Activated CD8-positive, alpha-beta T cell treated with anti-CD3 and anti-CD28 coated beads for 36 hours (primary cell): Measurements from ENCODE around the gene LYRM7. TPM values are rescaled to one million over a fixed set of nuclear protein-coding genes. Genes with fewer than 3 reads are reported as not detected.

ENCODE experiments used
- ATAC-seq: fragments of 200-7000 bp; cut with Tn5 transposase; one replicate; pipeline ENCODE4 v1.10.0; 2021; ENCODE audit warnings: mild to moderate bottlenecking, moderate library complexity
- CTCF ChIA-PET: fragments of 350-600 bp; sonication (Branson Sonifier 250); formaldehyde crosslinking; loops from one replicate; lab custom pipeline; 2021; ENCODE audit warnings: antibody characterized with exemption; lab: Charles Lee
- POLR2A ChIA-PET: fragments of 350-600 bp; sonication (Branson Sonifier 250); formaldehyde crosslinking; loops from one replicate; lab custom pipeline; 2021; ENCODE audit warnings: antibody characterized with exemption; lab: Charles Lee
- DNase-seq: peaks from one replicate; pipeline ENCODE4 v3.0.0-alpha.2; 2020
- H3K27ac Mint-ChIP-seq: one replicate; pipeline ENCODE4 v1.8.0; 2021; ENCODE audit warnings: mild to moderate bottlenecking, mixed read lengths
- H3K27me3 Mint-ChIP-seq: one replicate; pipeline ENCODE4 v1.8.0; 2021; ENCODE audit warnings: mixed read lengths
- H3K36me3 Mint-ChIP-seq: one replicate; pipeline ENCODE4 v1.8.0; 2021; ENCODE audit warnings: low read depth, mixed read lengths
- H3K4me1 Mint-ChIP-seq: one replicate; pipeline ENCODE4 v1.8.0; 2021; ENCODE audit warnings: low read depth, mixed read lengths
- H3K4me3 Mint-ChIP-seq: one replicate; pipeline ENCODE4 v1.8.0; 2021; ENCODE audit warnings: mild to moderate bottlenecking, moderate library complexity, mixed read lengths
- H3K9me3 Mint-ChIP-seq: one replicate; pipeline ENCODE4 v1.8.0; 2021; ENCODE audit warnings: mixed read lengths
- CTCF ChIP-seq: fragments of 200-600 bp; IDR thresholded peaks from one replicate; pipeline ENCODE4 v1.8.0; 2022; ENCODE audit warnings: antibody characterized with exemption, mild to moderate bottlenecking
- intact Hi-C: fragments of 100-400 bp; cut with micrococcal nuclease; formaldehyde crosslinking; loops from one replicate; pipeline ENCODE4 v1.10.0; 2022
- total RNA-seq, 2 experiments: library from RNA; stranded (reverse); gene quantifications; one replicate each; pipeline ENCODE4 v1.2.3, GENCODE V29; 2021

The LYRM7 gene
- total RNA-seq, 2 experiments from 2014 or later = 23.2 to 24.0 TPM

- ATAC-seq (no peak), DNase-seq (no peak)
- intact Hi-C loops = no loop called here
- Mint-ChIP-seq H3K27ac (no peak overlapping the region), H3K27me3 (no peaks in the 10 kb centered on the region), H3K9me3 (no peaks in the 10 kb centered on the region), H3K4me3 (no peak overlapping the region), H3K36me3 (peaks cover 1% of the 10 kb centered on the region), H3K4me1 (peaks cover 27% of the 10 kb centered on the region)
- CTCF ChIA-PET = interaction anchor here (1.3 kb wide), 1 partner anchor 13 kb away, joined by 3 read pairs; no protein-coding TSS in a partner anchor
- TF ChIP-seq CTCF = no peak
- POLR2A ChIA-PET = no interaction called here
These were observed 49.8 kb downstream of the LYRM7 start for GRCh38 chr5:131220566-131220965.

- CTCF ChIA-PET = interaction anchor here (0.8 to 2.2 kb wide), 5 partner anchors 8 to 30 kb away, joined by 3 to 9 read pairs (median 3); no protein-coding TSS in a partner anchor
- Mint-ChIP-seq H3K4me1 (peaks cover 27% of the 10 kb centered on the region), H3K4me3 (no peak overlapping the region), H3K36me3 (peaks cover 1% of the 10 kb centered on the region), H3K9me3 (no peaks in the 10 kb centered on the region), H3K27me3 (no peaks in the 10 kb centered on the region), H3K27ac (no peak overlapping the region)
- DNase-seq (no peak), ATAC-seq (no peak)
- POLR2A ChIA-PET = interaction anchor here (0.8 to 2.3 kb wide), 4 partner anchors 11 to 45 kb away, joined by 3 to 13 read pairs (median 4); no protein-coding TSS in a partner anchor
- intact Hi-C loops = no loop called here
- no peak for TF ChIP-seq CTCF
These were observed 50.4 kb downstream of the LYRM7 start for GRCh38 chr5:131221008-131221703.

- Mint-ChIP-seq H3K36me3 (peaks cover 1% of the 10 kb centered on the region), H3K4me3 (no peak overlapping the region), H3K9me3 (no peaks in the 10 kb centered on the region), H3K27ac (no peak overlapping the region), H3K27me3 (no peaks in the 10 kb centered on the region), H3K4me1 (peaks cover 27% of the 10 kb centered on the region)
- POLR2A ChIA-PET = interaction anchor here (0.8 to 2.3 kb wide), 5 partner anchors 9 to 45 kb away, joined by 3 to 13 read pairs (median 4); no protein-coding TSS in a partner anchor
- no peak for TF ChIP-seq CTCF
- DNase-seq = no peak
- no peak for ATAC-seq
- CTCF ChIA-PET = interaction anchor here (0.8 to 2.2 kb wide), 5 partner anchors 9 to 29 kb away, joined by 3 to 9 read pairs (median 3); no protein-coding TSS in a partner anchor
- intact Hi-C loops = no loop called here
These were observed 51.1 kb downstream of the LYRM7 start for GRCh38 chr5:131221888-131222287.

GRCh38 chr5:131222731-131223130 is 52.0 kb downstream of the LYRM7 start:
- DNase-seq (no peak), ATAC-seq (no peak)
- no peak for TF ChIP-seq CTCF
- Mint-ChIP-seq H3K36me3 (peaks cover 1% of the 10 kb centered on the region), H3K9me3 (no peaks in the 10 kb centered on the region), H3K4me3 (no peak overlapping the region), H3K27ac (no peak overlapping the region), H3K4me1 (peaks cover 27% of the 10 kb centered on the region), H3K27me3 (no peaks in the 10 kb centered on the region)
- ChIA-PET POLR2A (interaction anchor here (1.2 to 2.3 kb wide), 3 partner anchors 10 to 13 kb away, joined by 3 to 13 read pairs (median 4); no protein-coding TSS in a partner anchor), CTCF (interaction anchor here (1.4 to 2.2 kb wide), 4 partner anchors 10 to 25 kb away, joined by 3 to 9 read pairs (median 3); no protein-coding TSS in a partner anchor)
- intact Hi-C loops = no loop called here
